Astrocyte (in vitro differentiated cells and primary cell): ENCODE measurements around the gene IQGAP2.

Experiments used
- EZH2 ChIP-seq: IDR thresholded peaks from 2 replicates; pipeline ENCODE4 v1.6.1; 2012; ENCODE audit warnings: mild to moderate bottlenecking, low read length, inconsistent platforms; ENCODE audit not compliant: insufficient read depth
- TF ChIP-seq, protein P1 (sequence below): IDR thresholded peaks from 2 replicates; pipeline ENCODE4 v1.5.1; 2011; ENCODE audit warnings: low read depth, mild to moderate bottlenecking, inconsistent platforms, low read length, moderate library complexity; ENCODE audit not compliant: insufficient read depth

DNA sequence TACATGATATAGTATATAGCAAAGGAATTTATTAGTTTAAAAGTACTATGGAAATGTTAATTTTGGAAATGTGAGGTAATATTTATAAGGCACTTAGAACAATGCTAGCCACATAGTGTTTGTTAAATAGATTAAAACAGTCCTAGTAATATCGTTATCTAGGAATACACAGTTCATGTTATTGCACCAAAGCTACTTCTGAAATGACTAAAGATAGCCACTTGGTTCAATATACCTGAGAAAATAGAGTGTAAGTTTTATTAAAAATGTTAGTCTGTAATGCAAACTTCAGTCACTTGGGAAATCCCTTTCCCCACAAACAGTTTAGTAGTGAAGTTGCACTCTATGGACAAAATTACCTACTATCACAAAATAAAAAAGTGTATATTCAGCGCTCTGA lies 297.5 kb downstream of the IQGAP2 start:
- TF ChIP-seq EZH2: no peak
- TF ChIP-seq, protein P1, sequence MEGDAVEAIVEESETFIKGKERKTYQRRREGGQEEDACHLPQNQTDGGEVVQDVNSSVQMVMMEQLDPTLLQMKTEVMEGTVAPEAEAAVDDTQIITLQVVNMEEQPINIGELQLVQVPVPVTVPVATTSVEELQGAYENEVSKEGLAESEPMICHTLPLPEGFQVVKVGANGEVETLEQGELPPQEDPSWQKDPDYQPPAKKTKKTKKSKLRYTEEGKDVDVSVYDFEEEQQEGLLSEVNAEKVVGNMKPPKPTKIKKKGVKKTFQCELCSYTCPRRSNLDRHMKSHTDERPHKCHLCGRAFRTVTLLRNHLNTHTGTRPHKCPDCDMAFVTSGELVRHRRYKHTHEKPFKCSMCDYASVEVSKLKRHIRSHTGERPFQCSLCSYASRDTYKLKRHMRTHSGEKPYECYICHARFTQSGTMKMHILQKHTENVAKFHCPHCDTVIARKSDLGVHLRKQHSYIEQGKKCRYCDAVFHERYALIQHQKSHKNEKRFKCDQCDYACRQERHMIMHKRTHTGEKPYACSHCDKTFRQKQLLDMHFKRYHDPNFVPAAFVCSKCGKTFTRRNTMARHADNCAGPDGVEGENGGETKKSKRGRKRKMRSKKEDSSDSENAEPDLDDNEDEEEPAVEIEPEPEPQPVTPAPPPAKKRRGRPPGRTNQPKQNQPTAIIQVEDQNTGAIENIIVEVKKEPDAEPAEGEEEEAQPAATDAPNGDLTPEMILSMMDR: no peak
